ENCODE data around the gene CHMP1A. TPM values are rescaled to one million over a fixed set of nuclear protein-coding genes. Genes with fewer than 3 reads are reported as not detected.
A peak's percentile ranks its signal among the peaks of the same experiment; 100 is the strongest.

The CHMP1A gene
- total RNA-seq, 1 experiment from 2014 or later: 158 TPM

- Histone ChIP-seq H3K27me3 (ENCODE audit: insufficient read depth, low read length) (no peaks in the 10 kb centered on the region), H3K9ac (ENCODE audit: low read length) (no peak overlapping the region), H3K9me3 (ENCODE audit: control insufficient read depth in 1 of 2, insufficient read depth in 1 of 2, low read depth in 1 of 2, low read length in 2 of 2) (no peaks in the 10 kb centered on the region), H3K36me3 (ENCODE audit: control insufficient read depth in 1 of 2, insufficient read depth in 2 of 2, low read length in 2 of 2) (peaks cover 16 to 26% of the 10 kb centered on the region in 2 experiments; a peak in 3 of 4 replicates), H2AFZ (ENCODE audit: low read depth, low read length, poor library complexity, severe bottlenecking) (no peak overlapping the region), H3K27ac (ENCODE audit: low read depth, low read length) (no peak overlapping the region), H4K20me1 (ENCODE audit: insufficient read depth) (no peaks in the 10 kb centered on the region), H3K4me3 (replicated peaks in 1 of 2; ENCODE audit: low read depth in 1 of 2, low read length in 2 of 2) (no peak overlapping the region), H3K4me1 (ENCODE audit: control insufficient read depth in 1 of 2, insufficient read depth in 2 of 2, low read length in 2 of 2) (peaks cover 8 to 26% of the 10 kb centered on the region in 2 experiments; a peak in 3 of 4 replicates), H3K4me2 (ENCODE audit: low read length) (no peak overlapping the region), H3K79me2 (ENCODE audit: insufficient read depth, low read length) (no peaks in the 10 kb centered on the region; the same call in 1 of the 2 replicates), H3K9me2 (ENCODE audit: insufficient read depth) (no peaks in the 10 kb centered on the region)
- ChIA-PET CTCF (no interaction called here), RAD21 (ENCODE audit: low non-redundant PET in 1 of 2, low total read pairs in 2 of 2, uncharacterized antibody in 2 of 2, unreplicated experiment in 2 of 2) (no interaction called here), POLR2A (no interaction called here)
- DNase-seq (ENCODE audit: low read depth, low spot score) (no peak), ATAC-seq (no peak)
- intact Hi-C loops (cut with micrococcal nuclease): no loop called here
- no peak for TF ChIP-seq JUND (IDR thresholded peaks at IDR 0.05)
- no TSS peak for BruUV-seq (replicated peaks)
Measured at GRCh38 chr16:89645122-89645521, 12.4 kb downstream of the CHMP1A start.

- ChIA-PET CTCF (no interaction called here), RAD21 (ENCODE audit: low non-redundant PET in 1 of 2, low total read pairs in 2 of 2, uncharacterized antibody in 2 of 2, unreplicated experiment in 2 of 2) (no interaction called here), POLR2A (no interaction called here)
- H3K79me2 ChIP-seq (ENCODE audit: insufficient read depth, low read length): no peaks in the 10 kb centered on the region
- no peak overlapping the region for H3K9ac ChIP-seq (ENCODE audit: low read length)
- peaks cover 8 to 26% of the 10 kb centered on the region in 2 experiments; a peak in 3 of 4 replicates for H3K4me1 ChIP-seq (ENCODE audit: control insufficient read depth in 1 of 2, insufficient read depth in 2 of 2, low read length in 2 of 2)
- no peaks in the 10 kb centered on the region for H3K9me3 ChIP-seq (ENCODE audit: control insufficient read depth in 1 of 2, insufficient read depth in 1 of 2, low read depth in 1 of 2, low read length in 2 of 2)
- no peak overlapping the region for H3K4me2 ChIP-seq (ENCODE audit: low read length)
- H3K27ac ChIP-seq (ENCODE audit: low read depth, low read length): no peak overlapping the region
- peak; percentile 28; the same call in 1 of the 2 replicates for ATAC-seq
- TF ChIP-seq ZBTB33 (IDR thresholded peaks at IDR 0.05; ENCODE audit: extremely low read depth, insufficient replicate concordance, low read length) (no peak), POLR2AphosphoS5 (IDR thresholded peaks at IDR 0.05; ENCODE audit: low read depth, low read length) (peak; percentile 19; the same call in 1 of the 2 replicates), CTCF (IDR thresholded peaks at IDR 0.05 in 2 of 3, conservative IDR thresholded peaks at IDR 0.05 in 1 of 3; ENCODE audit: borderline replicate concordance in 1 of 3, insufficient read depth in 1 of 3, low read depth in 2 of 3, low read length in 2 of 3) (no peak), FOSL1 (IDR thresholded peaks at IDR 0.05; ENCODE audit: low read depth) (no peak), EZH2phosphoT487 (IDR thresholded peaks at IDR 0.05; ENCODE audit: borderline replicate concordance) (no peak), ZNF274 (IDR thresholded peaks at IDR 0.05; ENCODE audit: low read depth, low read length) (no peak), YY1 (IDR thresholded peaks at IDR 0.05; ENCODE audit: extremely low read depth, insufficient replicate concordance, low read depth, low read length) (no peak), POLR2A (IDR thresholded peaks at IDR 0.05; ENCODE audit: borderline replicate concordance, extremely low read depth, insufficient read depth, insufficient read length) (no peak)
- intact Hi-C loops (cut with micrococcal nuclease): no loop called here
- peaks cover 12 to 19% of the 10 kb centered on the region in 2 experiments; a peak in 3 of 4 replicates for H3K36me3 ChIP-seq (ENCODE audit: control insufficient read depth in 1 of 2, insufficient read depth in 2 of 2, low read length in 2 of 2)
- H3K27me3 ChIP-seq (ENCODE audit: insufficient read depth, low read length): no peaks in the 10 kb centered on the region
- H2AFZ ChIP-seq (ENCODE audit: low read depth, low read length, poor library complexity, severe bottlenecking): no peak overlapping the region
- no peaks in the 10 kb centered on the region for H4K20me1 ChIP-seq (ENCODE audit: insufficient read depth)
- H3K9me2 ChIP-seq (ENCODE audit: insufficient read depth): no peaks in the 10 kb centered on the region
- no peak overlapping the region for H3K4me3 ChIP-seq (replicated peaks in 1 of 2; ENCODE audit: low read depth in 1 of 2, low read length in 2 of 2)
- no peak for DNase-seq (ENCODE audit: low read depth, low spot score)
- BruUV-seq (replicated peaks): no TSS peak
Measured at GRCh38 chr16:89643769-89644300, 13.7 kb downstream of the CHMP1A start.

Measured in HCT116 (cell line).